Measurements from ENCODE around the gene UNC5A. TPM values are rescaled to one million over a fixed set of nuclear protein-coding genes. Genes with fewer than 3 reads are reported as not detected.

Gene UNC5A
- total RNA-seq, 1 donor from 2014 or later = 1.1 TPM

- Histone ChIP-seq H3K27me3 (ENCODE audit: control insufficient read depth, insufficient read depth, low read length) (peaks cover 59% of the 10 kb centered on the region), H3K4me3 (ENCODE audit: low read depth, low read length) (no peak overlapping the region), H3K36me3 (ENCODE audit: control insufficient read depth, insufficient read depth, low read length) (no peaks in the 10 kb centered on the region)
- DNase-seq (ENCODE audit: low read depth) = no peak
- TF ChIP-seq CTCF (IDR thresholded peaks at IDR 0.05; ENCODE audit: insufficient read depth, low read length, poor library complexity, severe bottlenecking) = no peak
Measured at GRCh38 chr5:176796970-176797369, 13.4 kb upstream of the UNC5A start.

- TF ChIP-seq CTCF (IDR thresholded peaks at IDR 0.05; ENCODE audit: insufficient read depth, low read length, poor library complexity, severe bottlenecking) = no peak
- H3K27me3 ChIP-seq (ENCODE audit: control insufficient read depth, insufficient read depth, low read length) = peaks cover 60% of the 10 kb centered on the region
- H3K36me3 ChIP-seq (ENCODE audit: control insufficient read depth, insufficient read depth, low read length) = no peaks in the 10 kb centered on the region
- no peak overlapping the region for H3K4me3 ChIP-seq (ENCODE audit: low read depth, low read length)
- DNase-seq (ENCODE audit: low read depth) = no peak
Measured at GRCh38 chr5:176797456-176798050, 12.8 kb upstream of the UNC5A start.

- Histone ChIP-seq H3K36me3 (ENCODE audit: control insufficient read depth, insufficient read depth, low read length) (no peaks in the 10 kb centered on the region), H3K27me3 (ENCODE audit: control insufficient read depth, insufficient read depth, low read length) (peaks cover 56% of the 10 kb centered on the region), H3K4me3 (ENCODE audit: low read depth, low read length) (no peak overlapping the region)
- no peak for DNase-seq (ENCODE audit: low read depth)
- TF ChIP-seq CTCF (IDR thresholded peaks at IDR 0.05; ENCODE audit: insufficient read depth, low read length, poor library complexity, severe bottlenecking) = no peak
Measured at GRCh38 chr5:176798086-176798876, 12.1 kb upstream of the UNC5A start.

- no peaks in the 10 kb centered on the region for H3K36me3 ChIP-seq (ENCODE audit: control insufficient read depth, insufficient read depth, low read length)
- H3K4me3 ChIP-seq (ENCODE audit: low read depth, low read length) = no peak overlapping the region
- H3K27me3 ChIP-seq (ENCODE audit: control insufficient read depth, insufficient read depth, low read length) = peaks cover 51% of the 10 kb centered on the region
- no peak for DNase-seq (ENCODE audit: low read depth)
- TF ChIP-seq CTCF (IDR thresholded peaks at IDR 0.05; ENCODE audit: insufficient read depth, low read length, poor library complexity, severe bottlenecking) = no peak
Measured at GRCh38 chr5:176798949-176799348, 11.4 kb upstream of the UNC5A start.

- no peak for DNase-seq (ENCODE audit: low read depth)
- no peak for TF ChIP-seq CTCF (IDR thresholded peaks at IDR 0.05; ENCODE audit: insufficient read depth, low read length, poor library complexity, severe bottlenecking)
- peaks cover 51% of the 10 kb centered on the region for H3K27me3 ChIP-seq (ENCODE audit: control insufficient read depth, insufficient read depth, low read length)
Measured at GRCh38 chr5:176799488-176799887, 10.9 kb upstream of the UNC5A start.

More at GRCh38 chr5:176799488-176799887, 10.9 kb upstream of the UNC5A start:
- Histone ChIP-seq H3K36me3 (ENCODE audit: control insufficient read depth, insufficient read depth, low read length) (no peaks in the 10 kb centered on the region), H3K4me3 (ENCODE audit: low read depth, low read length) (no peak overlapping the region)
